Breast epithelium (tissue), 4 donors: ENCODE results near the gene GALNT10. TPM values are rescaled to one million over a fixed set of nuclear protein-coding genes. Genes with fewer than 3 reads are reported as not detected.

Experiments used
- DNase-seq, 2 donors: peaks; one replicate each; pipeline ENCODE4 v3.0.0-alpha.2; 2019; ENCODE audit warnings: low spot score in 2 of 2
- H3K27ac ChIP-seq, 2 donors: fragments of 200-600 bp; sonication (generic) in 1 of 2; one replicate each; pipeline ENCODE4 v1.5.1; 2016 to 2019; ENCODE audit warnings: mild to moderate bottlenecking in 1 of 2
- H3K27me3 ChIP-seq, 2 donors: fragments of 200-600 bp; sonication (generic) in 1 of 2; one replicate each; pipeline versions ENCODE4 v1.5.1 to v1.6.0; 2017 to 2019; ENCODE audit warnings: control low read depth in 1 of 2, mild to moderate bottlenecking in 1 of 2
- H3K36me3 ChIP-seq: fragments of 200-600 bp; one replicate; pipeline ENCODE4 v1.5.1; 2019
- H3K4me1 ChIP-seq, 2 donors: fragments of 200-600 bp; sonication (generic); one replicate each; pipeline ENCODE4 v1.5.1; 2016 to 2019; ENCODE audit warnings: control low read depth in 1 of 2
- H3K4me3 ChIP-seq, 3 donors: fragments of 200-600 bp; sonication (generic); 1 replicate in 2 of 3; 2 replicates in 1 of 3; pipeline ENCODE4 v1.5.1; 2016 to 2019; ENCODE audit warnings: mild to moderate bottlenecking in 3 of 3, moderate library complexity in 2 of 3
- H3K9me3 ChIP-seq, 2 donors: fragments of 200-600 bp; sonication (generic) in 1 of 2; one replicate each; pipeline ENCODE4 v1.5.1; 2016 to 2019; ENCODE audit warnings: control low read depth in 1 of 2
- POLR2A ChIP-seq: fragments of 450-650 bp; IDR thresholded peaks from one replicate; pipeline ENCODE4 v1.6.1; 2016; ENCODE audit warnings: antibody characterized with exemption, mild to moderate bottlenecking, moderate library complexity
- POLR2AphosphoS5 ChIP-seq, 3 donors: sonication (generic); formaldehyde crosslinking; IDR thresholded peaks; one replicate each; pipeline ENCODE4 v1.6.1; 2017; ENCODE audit warnings: antibody characterized with exemption in 3 of 3
- intact Hi-C: fragments of 100-400 bp; cut with DNase I; formaldehyde crosslinking; loops from one replicate; pipeline ENCODE4 v1.15.1; 2023; ENCODE audit warnings: low total_unique reads
- total RNA-seq, 3 donors: library from RNA; depleted of rRNA; stranded (reverse); fragments of >200 nt; gene quantifications; one replicate each; pipeline ENCODE4 v1.1.0, GENCODE V29; 2016
- TF ChIP-seq, protein P1 (sequence below), 3 donors: fragments of 450-650 bp; IDR thresholded peaks; one replicate each; pipeline ENCODE4 v1.5.1; 2016 to 2017; ENCODE audit warnings: antibody characterized with exemption in 3 of 3, mild to moderate bottlenecking in 3 of 3, moderate library complexity in 3 of 3

GALNT10 gene
- total RNA-seq, 3 donors from 2014 or later: 32.8 to 67.2 (median 34.1) TPM

DNA sequence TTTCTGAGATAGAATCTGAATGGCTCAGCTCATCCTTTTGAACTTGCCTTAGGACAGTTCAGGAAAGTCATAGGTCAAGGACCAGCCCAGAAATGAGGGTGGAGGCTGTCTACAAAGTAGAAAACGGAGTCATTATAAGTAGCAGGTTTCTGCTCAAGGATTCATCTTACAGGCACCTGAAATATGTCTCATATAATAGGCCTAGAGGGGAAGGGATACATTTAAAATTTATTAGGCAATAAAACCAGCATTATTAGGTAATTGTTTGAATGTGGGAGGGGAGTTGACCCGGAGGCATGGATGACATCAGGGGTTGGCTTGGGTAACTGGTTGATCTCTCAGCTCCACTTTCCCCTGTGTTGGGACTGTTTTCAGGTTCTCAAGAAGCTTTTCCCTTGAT, 11.9 kb upstream of the GALNT10 start:
- H3K4me3 ChIP-seq: no peak overlapping the region
- H3K27ac ChIP-seq: no peak overlapping the region
- no peak for TF ChIP-seq POLR2A
- TF ChIP-seq, protein P1, sequence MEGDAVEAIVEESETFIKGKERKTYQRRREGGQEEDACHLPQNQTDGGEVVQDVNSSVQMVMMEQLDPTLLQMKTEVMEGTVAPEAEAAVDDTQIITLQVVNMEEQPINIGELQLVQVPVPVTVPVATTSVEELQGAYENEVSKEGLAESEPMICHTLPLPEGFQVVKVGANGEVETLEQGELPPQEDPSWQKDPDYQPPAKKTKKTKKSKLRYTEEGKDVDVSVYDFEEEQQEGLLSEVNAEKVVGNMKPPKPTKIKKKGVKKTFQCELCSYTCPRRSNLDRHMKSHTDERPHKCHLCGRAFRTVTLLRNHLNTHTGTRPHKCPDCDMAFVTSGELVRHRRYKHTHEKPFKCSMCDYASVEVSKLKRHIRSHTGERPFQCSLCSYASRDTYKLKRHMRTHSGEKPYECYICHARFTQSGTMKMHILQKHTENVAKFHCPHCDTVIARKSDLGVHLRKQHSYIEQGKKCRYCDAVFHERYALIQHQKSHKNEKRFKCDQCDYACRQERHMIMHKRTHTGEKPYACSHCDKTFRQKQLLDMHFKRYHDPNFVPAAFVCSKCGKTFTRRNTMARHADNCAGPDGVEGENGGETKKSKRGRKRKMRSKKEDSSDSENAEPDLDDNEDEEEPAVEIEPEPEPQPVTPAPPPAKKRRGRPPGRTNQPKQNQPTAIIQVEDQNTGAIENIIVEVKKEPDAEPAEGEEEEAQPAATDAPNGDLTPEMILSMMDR (IDR thresholded peaks at IDR 0.05): no peak
- no peak for TF ChIP-seq POLR2AphosphoS5 (IDR thresholded peaks at IDR 0.05)
- intact Hi-C loops: no loop called here
- H3K36me3 ChIP-seq: no peaks in the 10 kb centered on the region
- no peaks in the 10 kb centered on the region for H3K4me1 ChIP-seq
- H3K27me3 ChIP-seq: no peaks in the 10 kb centered on the region
- H3K9me3 ChIP-seq: no peaks in the 10 kb centered on the region
- DNase-seq: no peak

DNA sequence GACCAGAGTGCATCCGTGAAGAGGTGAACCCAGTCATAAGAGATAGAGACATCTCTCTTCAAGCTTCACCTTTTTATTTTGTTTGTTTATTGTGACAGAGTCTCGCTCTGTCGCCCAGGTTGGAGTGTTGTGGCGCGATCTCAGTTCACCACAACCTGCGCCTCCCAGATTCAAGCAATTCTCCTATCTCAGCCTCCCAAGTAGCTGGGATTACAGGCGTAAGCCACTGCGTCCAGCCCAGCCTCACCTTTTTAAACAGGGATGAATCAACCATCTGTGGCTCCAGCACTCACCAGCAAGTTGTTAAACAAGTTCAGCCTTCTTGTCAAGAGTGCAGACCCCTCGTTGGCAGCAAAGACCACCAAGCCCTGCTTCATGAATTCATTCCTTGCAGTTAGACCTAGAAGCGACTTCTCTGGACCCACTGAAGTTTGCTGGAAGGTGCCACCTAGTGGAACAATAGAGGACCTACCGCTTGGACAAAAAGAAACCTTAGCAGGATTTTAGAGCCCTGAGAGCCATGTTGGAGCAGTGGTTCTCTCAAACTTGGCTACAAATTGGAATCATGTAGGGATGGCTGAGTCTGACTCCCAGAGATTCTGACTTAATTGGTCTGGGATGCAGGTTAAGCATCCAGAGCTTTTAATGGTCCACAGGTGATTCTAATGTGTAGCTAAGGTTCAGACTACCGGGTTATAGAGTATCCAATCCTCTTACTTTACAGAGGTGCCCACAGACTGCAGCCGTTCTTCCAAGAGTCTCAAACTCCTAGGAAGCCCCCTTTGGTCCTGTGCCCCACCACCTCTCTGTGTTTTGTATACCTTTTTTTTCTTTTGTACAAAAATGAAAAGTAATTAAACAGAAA, 10.5 kb upstream of the GALNT10 start:
- Histone ChIP-seq H3K27me3 (no peaks in the 10 kb centered on the region), H3K4me1 (no peaks in the 10 kb centered on the region), H3K9me3 (no peaks in the 10 kb centered on the region), H3K36me3 (no peaks in the 10 kb centered on the region), H3K4me3 (no peak overlapping the region), H3K27ac (no peak overlapping the region)
- TF ChIP-seq POLR2AphosphoS5 (IDR thresholded peaks at IDR 0.05): no peak
- no peak for TF ChIP-seq POLR2A
- TF ChIP-seq, protein P1 (IDR thresholded peaks at IDR 0.05): peak in 2 of 3 donors; percentile 63 to 68
- intact Hi-C loops: no loop called here
- DNase-seq: no peak

DNA sequence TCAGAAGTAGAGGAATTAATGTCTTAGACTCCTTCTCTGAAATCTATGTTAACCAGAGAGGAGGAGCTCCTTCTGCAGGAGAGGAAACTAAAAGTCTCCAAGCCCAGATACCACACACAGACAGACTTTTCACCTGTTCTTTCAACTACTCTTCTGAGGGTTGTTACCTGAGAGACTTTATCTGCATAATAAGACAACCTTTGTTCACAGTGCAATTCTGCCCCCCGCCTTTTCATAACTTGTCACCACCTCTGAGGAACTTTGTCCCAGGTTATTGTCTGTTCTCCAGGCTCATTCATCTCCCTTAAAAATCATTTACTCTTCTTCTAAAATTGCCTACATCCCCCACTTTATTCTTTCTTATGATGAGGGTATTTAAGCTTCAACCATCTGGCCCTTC, 9.4 kb upstream of the GALNT10 start:
- intact Hi-C loops: no loop called here
- no peak overlapping the region for H3K4me3 ChIP-seq
- H3K36me3 ChIP-seq: no peaks in the 10 kb centered on the region
- H3K4me1 ChIP-seq: no peaks in the 10 kb centered on the region
- no peaks in the 10 kb centered on the region for H3K27me3 ChIP-seq
- H3K27ac ChIP-seq: no peak overlapping the region
- TF ChIP-seq POLR2A (no peak), POLR2AphosphoS5 (IDR thresholded peaks at IDR 0.05) (no peak)
- TF ChIP-seq, protein P1 (IDR thresholded peaks at IDR 0.05): no peak
- H3K9me3 ChIP-seq: no peaks in the 10 kb centered on the region
- no peak for DNase-seq

DNA sequence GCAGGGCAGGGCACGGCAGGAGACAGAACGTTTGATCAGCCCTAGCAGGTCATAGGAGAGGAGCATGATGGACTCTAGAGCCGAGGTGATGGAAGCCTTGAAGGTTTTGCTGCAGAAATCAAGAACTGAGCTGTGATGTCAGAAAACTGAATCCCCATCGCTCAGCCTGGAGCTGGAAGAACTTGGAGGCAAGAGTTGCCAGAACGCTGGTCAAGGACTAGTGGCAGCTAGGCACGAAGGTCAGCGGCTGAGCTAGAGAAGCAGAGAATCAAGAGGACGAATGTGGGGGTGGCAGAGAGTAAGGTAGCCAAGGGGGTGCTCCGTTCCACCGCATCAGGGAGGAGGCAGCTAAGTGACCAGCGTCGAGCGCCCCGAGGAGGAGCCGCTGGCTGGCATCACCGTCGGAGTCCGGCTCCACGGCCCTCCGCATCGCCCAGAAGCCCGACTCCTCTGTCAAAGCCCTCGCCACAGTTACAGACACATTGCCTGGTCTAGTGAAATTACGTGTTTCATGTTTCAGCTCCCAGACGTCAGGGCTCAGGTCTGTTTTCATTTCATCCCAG, 1.2 kb upstream of the GALNT10 start:
- H3K4me1 ChIP-seq: peaks cover 0 to 12% of the 10 kb centered on the region in 2 donors
- no peaks in the 10 kb centered on the region for H3K27me3 ChIP-seq
- no peak for TF ChIP-seq POLR2AphosphoS5 (IDR thresholded peaks at IDR 0.05)
- TF ChIP-seq, protein P1 (IDR thresholded peaks at IDR 0.05): no peak
- no peak for TF ChIP-seq POLR2A
- no peak overlapping the region for H3K27ac ChIP-seq
- intact Hi-C loops: no loop called here
- peak overlapping the region; percentile 70 to 89 (median 86) for H3K4me3 ChIP-seq
- H3K36me3 ChIP-seq: no peaks in the 10 kb centered on the region
- DNase-seq: no peak
- no peaks in the 10 kb centered on the region for H3K9me3 ChIP-seq
